Renal cortex interstitium (tissue), 15 donors: ENCODE measurements around the gene RUFY1. TPM values are rescaled to one million over a fixed set of nuclear protein-coding genes. Genes with fewer than 3 reads are reported as not detected.
"Not testable (repeated sequence)": the region's sequence is repeated elsewhere in the genome, so short reads cannot be mapped to it uniquely, and the experiment has no call there.

Source experiments
- DNase-seq, 11 donors: peaks; one replicate each; pipeline ENCODE4 v3.0.0-alpha.2; 2013; ENCODE audit warnings: low read depth in 9 of 11, low spot score in 4 of 11; ENCODE audit errors: extremely low read depth in 1 of 11
- long read RNA-seq, 16 experiments: transcript quantifications; one replicate each; lab custom pipeline, GENCODE V29; 2026
- polyA plus RNA-seq, 3 donors: library from polyadenylated mRNA; unstranded; fragments of 120-200 nt; gene quantifications; one replicate each; pipeline ENCODE4 v1.2.1, GENCODE V29; 2013; ENCODE audit not compliant: insufficient read length in 3 of 3

RUFY1 gene, protein sequence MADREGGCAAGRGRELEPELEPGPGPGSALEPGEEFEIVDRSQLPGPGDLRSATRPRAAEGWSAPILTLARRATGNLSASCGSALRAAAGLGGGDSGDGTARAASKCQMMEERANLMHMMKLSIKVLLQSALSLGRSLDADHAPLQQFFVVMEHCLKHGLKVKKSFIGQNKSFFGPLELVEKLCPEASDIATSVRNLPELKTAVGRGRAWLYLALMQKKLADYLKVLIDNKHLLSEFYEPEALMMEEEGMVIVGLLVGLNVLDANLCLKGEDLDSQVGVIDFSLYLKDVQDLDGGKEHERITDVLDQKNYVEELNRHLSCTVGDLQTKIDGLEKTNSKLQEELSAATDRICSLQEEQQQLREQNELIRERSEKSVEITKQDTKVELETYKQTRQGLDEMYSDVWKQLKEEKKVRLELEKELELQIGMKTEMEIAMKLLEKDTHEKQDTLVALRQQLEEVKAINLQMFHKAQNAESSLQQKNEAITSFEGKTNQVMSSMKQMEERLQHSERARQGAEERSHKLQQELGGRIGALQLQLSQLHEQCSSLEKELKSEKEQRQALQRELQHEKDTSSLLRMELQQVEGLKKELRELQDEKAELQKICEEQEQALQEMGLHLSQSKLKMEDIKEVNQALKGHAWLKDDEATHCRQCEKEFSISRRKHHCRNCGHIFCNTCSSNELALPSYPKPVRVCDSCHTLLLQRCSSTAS
- 10 to 100 TPM; 74.4 to 91.4 (median 86.0) TPM for polyA plus RNA-seq
- long read RNA-seq, donor 1, partial matches to known transcripts = 230 of 242 reads
- long read RNA-seq, donor 1, other reads (novel, unspliced or antisense) = 7 of 242 reads
- long read RNA-seq, donor 2, partial matches to known transcripts = 168 of 176 reads
- long read RNA-seq, donor 2, other reads (novel, unspliced or antisense) = 5 of 176 reads
- long read RNA-seq, donor 3, transcript RUFY1-201 (18 exons, 2,646 nt) = major isoform, 6 of 239 reads
- long read RNA-seq, donor 3, partial matches to known transcripts = 231 of 239 reads
- long read RNA-seq, donor 3, other reads (novel, unspliced or antisense) = 0 of 239 reads
- long read RNA-seq, donor 4, transcript RUFY1-201 (18 exons, 2,646 nt) = major isoform, 5 of 219 reads
- long read RNA-seq, donor 4, partial matches to known transcripts = 176 of 219 reads
- long read RNA-seq, donor 4, other reads (novel, unspliced or antisense) = 33 of 219 reads
- long read RNA-seq, donor 5 = 0 reads
- long read RNA-seq, donor 6, partial matches to known transcripts = 260 of 265 reads
- long read RNA-seq, donor 6, other reads (novel, unspliced or antisense) = 0 of 265 reads
- long read RNA-seq, donor 7, partial matches to known transcripts = 274 of 284 reads
- long read RNA-seq, donor 7, other reads (novel, unspliced or antisense) = 6 of 284 reads
- long read RNA-seq, donor 8 = 0 reads
- long read RNA-seq, donor 9, partial matches to known transcripts = 131 of 156 reads
- long read RNA-seq, donor 9, other reads (novel, unspliced or antisense) = 23 of 156 reads
- long read RNA-seq, donor 10, partial matches to known transcripts = 171 of 182 reads
- long read RNA-seq, donor 10, other reads (novel, unspliced or antisense) = 8 of 182 reads
- long read RNA-seq, donor 11, partial matches to known transcripts = 132 of 147 reads
- long read RNA-seq, donor 11, other reads (novel, unspliced or antisense) = 8 of 147 reads
- long read RNA-seq, donor 12, partial matches to known transcripts = 108 of 112 reads
- long read RNA-seq, donor 12, other reads (novel, unspliced or antisense) = 0 of 112 reads
- long read RNA-seq, donor 13 = 0 reads
- long read RNA-seq, donor 14, transcript RUFY1-201 (18 exons, 2,646 nt) = major isoform, 9 of 201 reads
- long read RNA-seq, donor 14, partial matches to known transcripts = 171 of 201 reads
- long read RNA-seq, donor 14, other reads (novel, unspliced or antisense) = 18 of 201 reads
- long read RNA-seq, donor 15, partial matches to known transcripts = 60 of 62 reads
- long read RNA-seq, donor 15, other reads (novel, unspliced or antisense) = 0 of 62 reads
- long read RNA-seq, donor 16, transcript RUFY1-204 (17 exons, 2,642 nt) = minor isoform, 7 of 661 reads
- long read RNA-seq, donor 16, transcript RUFY1-201 (18 exons, 2,646 nt) = major isoform, 14 of 661 reads
- long read RNA-seq, donor 16, partial matches to known transcripts = 558 of 661 reads
- long read RNA-seq, donor 16, other reads (novel, unspliced or antisense) = 78 of 661 reads

DNA sequence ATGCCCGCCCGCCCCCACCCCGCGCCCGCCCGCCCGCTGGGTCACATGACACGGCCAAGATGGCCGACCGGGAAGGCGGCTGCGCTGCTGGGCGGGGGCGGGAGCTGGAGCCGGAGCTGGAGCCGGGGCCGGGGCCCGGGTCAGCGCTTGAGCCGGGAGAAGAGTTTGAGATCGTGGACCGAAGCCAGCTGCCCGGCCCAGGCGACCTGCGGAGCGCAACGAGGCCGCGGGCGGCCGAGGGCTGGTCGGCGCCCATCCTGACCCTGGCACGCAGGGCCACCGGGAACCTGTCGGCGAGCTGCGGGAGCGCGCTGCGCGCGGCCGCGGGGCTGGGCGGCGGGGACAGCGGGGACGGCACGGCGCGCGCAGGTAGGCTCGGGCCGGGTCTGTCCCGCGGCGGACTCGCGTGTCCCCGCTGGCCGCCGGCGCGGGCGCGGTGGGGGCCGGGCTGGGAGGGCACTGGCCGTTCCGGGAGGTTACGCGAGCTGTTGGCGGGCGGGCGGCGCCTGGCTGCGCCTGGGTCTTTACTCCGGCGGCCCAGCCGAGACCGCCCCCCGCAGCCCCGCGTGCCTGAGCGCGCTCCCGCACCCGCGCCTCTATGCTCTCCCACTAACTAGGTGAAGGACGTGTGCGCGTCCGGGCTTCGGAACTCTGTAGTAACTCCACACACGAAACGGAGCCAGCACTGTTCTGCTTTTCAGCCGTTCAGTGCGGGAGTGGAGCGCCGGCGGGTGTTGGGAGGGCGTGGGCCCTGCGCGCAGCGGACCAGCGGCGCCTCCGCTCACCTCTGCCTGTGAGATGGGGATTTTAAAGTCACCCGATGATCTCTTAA is at the start of gene RUFY1:
Gene RUFY1, plus strand, starts transcription at position 44 of the 832 bp plus-strand sequence. Its CDS starts 16 bp downstream, at position 60.
- DNase-seq = peak in 8 of 11 donors; percentile 56 to 83 (median 76)

DNA sequence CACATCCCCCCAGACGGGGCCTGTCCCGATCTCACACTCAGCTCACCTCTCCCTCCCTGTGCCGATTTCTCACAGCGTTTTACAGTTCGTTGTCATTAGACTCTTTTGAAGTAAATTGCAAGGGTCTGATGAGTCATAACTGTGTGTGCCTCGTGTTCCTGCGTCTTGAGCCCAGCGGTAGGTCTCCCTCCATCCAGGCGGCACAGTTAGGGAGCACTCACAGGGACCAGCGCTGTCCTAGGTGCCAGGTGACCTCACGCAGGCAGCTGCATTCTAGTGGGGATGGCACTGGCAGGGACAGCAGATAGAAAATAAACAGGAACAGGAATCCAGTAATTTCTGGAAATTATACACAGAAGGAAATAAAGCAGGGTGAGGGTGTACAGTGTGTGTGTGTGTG is 48.4 kb upstream of the RUFY1 start:
- not testable (repeated sequence) for DNase-seq

DNA sequence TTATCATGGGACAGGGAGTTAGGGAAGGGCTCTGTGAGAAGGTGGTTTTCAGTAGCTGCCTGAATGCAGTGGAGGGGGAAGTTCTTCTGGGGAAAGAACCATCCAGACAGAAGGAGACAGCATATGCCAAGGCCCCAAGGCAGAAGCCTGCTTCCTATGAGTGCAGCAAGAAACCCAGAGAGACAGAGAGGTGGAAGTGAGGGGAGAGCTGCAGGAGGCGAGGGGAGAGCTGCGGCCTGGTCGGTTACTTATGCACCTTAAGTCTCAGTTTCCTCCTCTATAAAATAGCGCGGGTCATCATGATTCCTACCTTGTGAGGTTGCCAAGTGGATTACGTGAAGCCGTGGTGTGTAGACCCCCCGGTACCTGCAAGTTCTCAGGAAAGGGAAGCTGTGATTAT is 47.9 kb upstream of the RUFY1 start:
- DNase-seq = not testable (repeated sequence)

DNA sequence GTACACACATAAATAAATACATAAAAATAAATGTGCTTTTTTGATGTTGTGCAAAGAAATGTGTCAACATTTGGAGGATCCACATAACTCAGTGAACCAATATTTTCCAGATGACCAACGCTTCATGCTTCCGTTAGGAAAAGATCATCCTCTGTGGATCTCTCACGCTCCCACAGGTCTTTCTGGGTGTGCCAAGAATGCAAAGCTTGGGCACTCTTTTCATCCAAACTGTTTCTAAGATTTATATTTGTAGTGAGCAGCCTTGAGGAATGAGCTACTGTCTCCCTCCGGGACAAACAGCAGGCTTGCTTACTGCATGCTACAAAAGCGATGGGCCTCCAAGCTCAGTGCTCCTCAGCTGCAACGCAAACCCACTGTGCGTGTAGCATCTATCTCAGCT is 46.2 kb upstream of the RUFY1 start:
- DNase-seq = no peak

DNA sequence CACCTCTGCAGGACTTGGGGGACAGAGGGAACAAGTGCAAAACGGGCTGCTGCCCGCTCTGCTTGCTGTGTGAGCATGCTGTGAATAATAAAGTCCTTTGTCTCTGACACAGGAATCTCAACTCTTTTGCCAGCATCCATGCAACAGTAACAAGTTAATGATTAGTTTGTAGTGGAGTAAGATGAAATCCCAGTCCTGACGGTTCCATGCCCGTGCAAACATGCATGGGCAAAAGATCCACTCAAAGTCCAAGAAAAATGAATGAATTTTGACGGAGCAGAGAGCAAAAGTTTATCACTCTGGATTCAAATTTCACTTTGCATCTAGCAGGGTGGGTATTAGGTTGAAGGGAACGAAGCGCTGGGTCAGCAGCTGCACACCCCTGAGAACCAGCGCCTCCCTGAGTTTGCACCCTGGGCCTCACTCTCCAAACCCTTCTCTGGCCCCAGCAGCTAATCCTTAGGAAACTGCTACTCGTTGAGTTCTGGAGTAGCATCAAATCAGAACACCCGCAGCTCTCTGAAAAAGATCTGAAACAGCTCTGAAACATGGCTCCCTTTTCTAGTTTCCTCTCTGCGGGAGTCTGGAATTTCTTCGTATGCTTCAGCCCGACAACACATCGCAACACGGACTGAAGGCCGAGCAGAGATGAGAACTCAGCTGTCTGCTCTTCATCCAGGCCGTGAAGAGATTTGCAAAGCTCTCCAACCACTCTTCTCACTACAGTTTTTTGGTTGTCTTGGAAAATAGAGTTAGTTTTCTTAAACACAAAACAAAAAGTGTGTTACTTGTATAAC is 45.6 kb upstream of the RUFY1 start:
- no peak for DNase-seq

DNA sequence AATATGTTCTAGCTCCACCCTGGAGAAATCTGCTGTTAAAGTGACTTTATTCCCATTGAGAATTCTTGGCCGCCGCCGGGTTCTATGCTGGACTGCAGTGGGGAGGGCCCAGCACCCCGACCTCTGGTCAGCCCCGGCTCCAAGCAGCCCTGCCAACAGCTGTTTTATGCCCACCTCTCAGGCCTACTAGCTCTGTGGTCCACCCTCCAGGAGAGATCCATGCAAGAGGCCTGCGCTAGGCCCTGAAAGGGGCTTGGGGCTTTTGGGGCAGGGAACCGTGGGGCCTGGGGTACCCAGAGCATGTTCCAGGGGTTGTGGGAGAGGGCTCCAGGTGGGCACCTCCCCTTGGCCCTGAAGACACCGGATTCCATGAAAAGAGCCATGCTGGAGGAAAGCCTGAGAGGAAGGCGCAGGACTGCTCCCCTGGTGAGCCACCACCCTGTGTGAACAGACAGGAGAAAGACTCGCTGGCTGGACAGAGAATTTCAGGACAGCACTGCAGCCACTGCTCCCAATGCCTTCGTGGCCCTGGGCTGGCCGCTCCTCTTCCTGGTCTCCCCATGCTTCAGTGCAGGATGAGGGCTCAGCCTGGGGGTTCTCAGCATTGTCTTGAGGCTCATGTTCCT is 44.6 kb upstream of the RUFY1 start:
- DNase-seq = no peak

DNA sequence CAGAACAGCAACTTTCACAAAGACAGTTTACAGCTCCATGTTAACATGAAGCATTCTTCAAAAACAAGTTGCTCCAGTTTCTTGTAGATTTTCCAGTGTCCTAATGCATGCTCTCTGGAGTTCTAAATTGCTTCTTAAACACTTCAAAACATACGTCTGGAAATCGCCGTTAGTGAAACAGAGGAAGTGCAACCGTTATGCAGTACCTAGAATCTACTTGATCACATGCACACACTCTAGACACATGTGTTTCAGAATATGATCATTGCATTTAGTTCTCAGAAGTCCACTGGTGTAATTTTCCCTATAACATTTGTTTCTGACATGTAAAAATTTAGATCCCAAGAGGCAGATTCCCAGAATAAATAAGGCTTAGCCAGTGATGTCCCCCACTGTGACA is 41.1 kb upstream of the RUFY1 start:
- DNase-seq = no peak

DNA sequence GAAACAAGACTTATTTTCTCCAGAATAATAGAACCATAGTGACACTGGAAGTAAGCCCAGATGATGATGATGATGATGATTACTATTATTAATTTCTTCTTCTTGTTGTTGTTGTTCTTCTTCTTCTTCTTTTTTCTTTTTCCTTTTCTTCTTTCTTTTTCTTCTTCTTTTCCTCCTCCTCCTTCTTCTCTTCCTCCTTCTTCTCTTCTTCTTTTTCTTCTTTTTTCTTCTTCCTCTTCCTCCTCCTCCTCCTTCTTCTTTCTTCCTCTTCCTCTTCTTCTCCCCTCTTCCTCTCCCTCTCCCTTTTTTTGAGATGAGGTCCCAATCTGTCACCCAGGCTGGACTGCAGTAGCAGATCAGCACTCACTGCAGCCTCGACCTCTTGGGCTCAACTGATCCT is 40.5 kb upstream of the RUFY1 start:
- DNase-seq = no peak

DNA sequence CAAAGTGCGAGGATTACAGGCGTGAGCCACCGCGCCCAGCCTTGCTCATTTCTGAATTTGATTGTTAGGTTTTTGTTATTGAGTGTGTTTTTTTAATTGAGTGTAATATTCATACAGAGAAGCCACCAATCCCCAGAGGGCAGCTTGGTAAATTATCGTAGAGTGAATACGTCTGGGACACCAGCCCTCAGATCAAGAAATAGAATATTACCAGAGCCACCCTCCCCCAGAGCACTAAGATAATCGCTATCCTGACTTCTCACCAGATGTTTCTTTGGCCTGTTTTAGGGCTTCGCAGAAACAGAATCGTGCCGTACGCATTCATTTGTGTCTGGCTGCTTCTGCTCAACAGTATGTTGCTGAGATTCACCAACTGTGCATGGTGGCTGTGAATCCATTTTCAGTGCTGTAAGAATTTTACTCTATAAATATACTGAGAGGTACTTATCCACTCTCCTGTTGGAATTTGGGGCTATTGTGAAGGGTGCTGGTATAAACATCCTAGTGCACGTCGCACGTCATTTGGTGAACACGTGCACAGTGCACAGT is 37.8 kb upstream of the RUFY1 start:
- DNase-seq = no peak

DNA sequence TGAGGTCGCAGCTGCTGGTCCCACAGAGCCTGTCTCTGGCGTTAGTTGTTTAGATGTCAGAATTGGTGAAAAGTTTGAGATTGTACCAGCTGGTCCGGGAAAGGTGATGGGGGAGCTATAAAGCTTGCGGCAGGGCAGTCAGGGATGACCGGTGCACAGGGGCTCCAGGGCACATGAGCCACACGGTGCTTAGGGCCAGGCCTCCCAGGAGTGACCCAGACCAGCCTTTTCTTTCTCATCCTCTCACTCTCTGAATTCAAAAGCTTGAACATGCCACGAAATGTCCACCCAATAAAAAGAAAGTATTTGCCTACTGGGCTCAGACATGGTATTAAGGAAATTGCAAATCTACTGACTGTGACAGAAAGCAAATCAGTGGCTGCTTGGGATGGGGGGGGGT is 34.9 kb upstream of the RUFY1 start:
- DNase-seq = not testable (repeated sequence)

DNA sequence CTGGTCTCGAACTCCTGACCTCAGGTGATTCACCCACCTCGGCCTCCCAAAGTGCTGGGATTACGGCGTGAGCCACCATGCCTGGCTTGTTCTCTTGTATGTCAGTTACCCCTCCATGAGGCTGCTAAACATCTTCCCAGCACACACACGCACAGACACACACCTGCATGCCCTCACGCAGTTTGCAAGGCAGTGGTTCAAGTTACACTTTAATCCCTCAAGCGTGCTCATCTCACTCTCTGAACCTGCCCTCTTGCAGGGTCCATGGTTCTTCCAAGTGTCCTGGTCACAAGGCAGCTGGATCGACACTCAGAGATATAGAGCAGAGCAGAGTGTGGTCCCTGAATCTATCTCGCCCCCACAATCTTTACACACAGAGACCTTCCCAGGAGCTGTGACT is 34.1 kb upstream of the RUFY1 start:
- DNase-seq = peak in 1 of 11 donors; percentile 40

DNA sequence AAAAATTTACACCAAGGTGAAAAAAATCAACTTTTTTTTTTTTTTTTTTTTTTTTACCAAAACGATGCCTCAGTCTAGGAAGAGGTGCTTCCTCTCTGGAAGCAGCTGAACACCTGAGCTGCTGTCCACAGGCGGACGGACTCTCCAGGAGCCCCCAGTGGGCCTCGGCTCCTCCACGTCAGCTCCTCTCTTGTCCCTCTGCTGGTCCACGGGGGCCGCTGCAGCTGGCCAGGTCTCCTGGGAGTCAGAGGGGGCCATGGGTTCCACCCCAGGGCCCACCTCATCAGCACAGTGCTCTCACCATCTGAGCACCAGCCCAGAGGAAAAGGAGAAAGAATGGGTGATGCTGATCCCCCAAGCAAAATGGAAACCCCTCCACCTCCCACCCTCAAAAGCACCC is 32.6 kb upstream of the RUFY1 start:
- DNase-seq = not testable (repeated sequence)

DNA sequence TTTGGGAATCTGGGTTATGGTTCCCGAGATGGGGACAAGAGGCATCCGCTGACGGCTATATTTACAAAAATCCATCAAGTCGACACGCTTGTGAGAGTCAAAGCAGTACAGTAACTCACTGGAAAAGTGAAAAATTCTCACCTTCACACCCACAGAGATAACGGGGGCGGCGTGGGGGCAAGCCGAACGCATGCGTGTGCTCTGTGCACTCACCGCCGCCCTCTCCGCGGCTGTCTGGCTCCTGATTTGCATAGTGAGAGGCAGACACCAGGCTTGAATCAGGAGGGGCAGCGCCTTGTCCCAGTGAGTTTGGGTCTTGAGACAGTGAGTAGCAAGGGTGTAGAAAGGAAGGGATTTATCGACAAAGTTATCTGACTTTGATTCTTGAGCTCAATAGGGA is 32.0 kb upstream of the RUFY1 start:
- not testable (repeated sequence) for DNase-seq

DNA sequence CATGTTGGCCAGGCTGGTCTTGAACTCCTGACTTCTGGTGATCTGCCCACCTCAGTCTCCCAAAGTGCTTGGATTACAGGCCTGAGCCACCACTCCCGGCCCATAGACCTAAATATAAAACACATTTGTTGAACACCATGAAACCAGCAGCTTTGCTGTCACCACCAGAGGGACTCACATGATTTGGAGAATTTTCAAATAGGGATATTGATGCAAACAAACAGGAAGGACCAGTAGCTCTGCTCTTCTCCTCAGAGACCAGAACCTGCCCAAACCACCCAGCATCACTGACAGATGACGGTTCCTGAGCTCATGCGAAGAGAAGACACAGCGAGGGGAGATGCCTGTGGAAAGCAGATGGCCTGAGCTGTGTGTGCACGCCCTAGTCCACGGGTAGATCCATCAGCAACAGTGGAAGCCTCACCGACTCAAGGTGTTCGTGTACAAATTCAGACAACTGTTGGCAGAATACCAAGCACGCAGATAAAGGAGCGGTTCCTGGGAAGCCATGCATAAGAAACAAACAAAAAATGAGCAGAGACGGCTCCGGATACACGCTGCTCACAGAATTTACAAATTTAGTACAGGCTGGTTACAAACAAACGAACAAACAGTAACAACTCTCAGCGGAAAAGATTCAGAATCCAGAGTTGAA is 30.8 kb upstream of the RUFY1 start:
- not testable (repeated sequence) for DNase-seq
